Fibroblast of villous mesenchyme (primary cell): ENCODE results near the gene MTCL3. TPM values are rescaled to one million over a fixed set of nuclear protein-coding genes. Genes with fewer than 3 reads are reported as not detected.

Experiments
- DNase-seq: peaks from one replicate; pipeline ENCODE4 v3.0.0-alpha.2; 2010; ENCODE audit warnings: low read depth
- H3K4me3 ChIP-seq: 2 replicates; pipeline ENCODE4 v1.5.1; 2011; ENCODE audit warnings: low read depth, mild to moderate bottlenecking, low read length
- small RNA-seq: library from RNA; depleted of rRNA; stranded (forward); fragments of <200 nt; gene quantifications from one replicate; pipeline ENCODE3, GENCODE V24; 2012
- total RNA-seq: library from RNA; depleted of rRNA; stranded (reverse); fragments of >200 nt; gene quantifications from 2 replicates; pipeline ENCODE4 v1.2.3, GENCODE V29; 2012
- TF ChIP-seq, protein P1 (sequence below): IDR thresholded peaks from 2 replicates; pipeline ENCODE4 v1.5.1; 2012; ENCODE audit warnings: low read depth, mild to moderate bottlenecking, low read length; ENCODE audit not compliant: insufficient read depth

MTCL3 gene

DNA sequence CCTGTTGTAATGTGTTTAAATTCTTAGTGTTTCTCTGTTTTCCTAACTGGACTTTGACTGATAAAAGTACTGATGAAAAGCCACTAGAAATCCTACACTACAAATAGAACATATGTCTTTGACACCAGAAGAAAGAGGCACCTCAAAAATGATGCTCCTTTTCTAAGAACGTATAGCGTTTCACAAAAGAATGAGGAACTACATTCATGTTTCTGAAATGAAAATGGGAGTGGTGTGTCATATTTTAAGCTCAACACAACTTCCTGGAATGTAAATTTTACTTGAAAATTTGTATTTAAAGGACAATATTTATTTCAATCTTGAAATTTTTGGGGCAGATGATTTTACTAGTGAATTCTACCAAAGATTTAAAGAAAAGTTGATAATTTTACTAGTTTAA lies 95.2 kb downstream of the MTCL3 start:
- TF ChIP-seq, protein P1, sequence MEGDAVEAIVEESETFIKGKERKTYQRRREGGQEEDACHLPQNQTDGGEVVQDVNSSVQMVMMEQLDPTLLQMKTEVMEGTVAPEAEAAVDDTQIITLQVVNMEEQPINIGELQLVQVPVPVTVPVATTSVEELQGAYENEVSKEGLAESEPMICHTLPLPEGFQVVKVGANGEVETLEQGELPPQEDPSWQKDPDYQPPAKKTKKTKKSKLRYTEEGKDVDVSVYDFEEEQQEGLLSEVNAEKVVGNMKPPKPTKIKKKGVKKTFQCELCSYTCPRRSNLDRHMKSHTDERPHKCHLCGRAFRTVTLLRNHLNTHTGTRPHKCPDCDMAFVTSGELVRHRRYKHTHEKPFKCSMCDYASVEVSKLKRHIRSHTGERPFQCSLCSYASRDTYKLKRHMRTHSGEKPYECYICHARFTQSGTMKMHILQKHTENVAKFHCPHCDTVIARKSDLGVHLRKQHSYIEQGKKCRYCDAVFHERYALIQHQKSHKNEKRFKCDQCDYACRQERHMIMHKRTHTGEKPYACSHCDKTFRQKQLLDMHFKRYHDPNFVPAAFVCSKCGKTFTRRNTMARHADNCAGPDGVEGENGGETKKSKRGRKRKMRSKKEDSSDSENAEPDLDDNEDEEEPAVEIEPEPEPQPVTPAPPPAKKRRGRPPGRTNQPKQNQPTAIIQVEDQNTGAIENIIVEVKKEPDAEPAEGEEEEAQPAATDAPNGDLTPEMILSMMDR: no peak
- no peak for DNase-seq
- H3K4me3 ChIP-seq: no peak overlapping the region

Small RNAs within 50 kb of the gene (small RNA-seq; reads per million reads assigned to genes)
- gene KIAA0408: not detected

Other genes with a start within 250 kb of the MTCL3 start
- 60.9 and 77.3 TPM in 2 replicates for gene ECHDC1, start 175.7 kb downstream of the MTCL3 start, total RNA-seq
- gene KIAA0408, start 59.9 kb downstream of the MTCL3 start, total RNA-seq: 0.64 and 1.3 TPM in 2 replicates
- not detected in 2 replicates for gene C6orf58, start 57.8 kb upstream of the MTCL3 start, total RNA-seq